WTC11 (cell line): ENCODE data around the gene PGBD5. TPM values are rescaled to one million over a fixed set of nuclear protein-coding genes. Genes with fewer than 3 reads are reported as not detected.

ENCODE experiments used
- ATAC-seq: fragments of 200-7000 bp; cut with Tn5 transposase; 2 replicates; pipeline ENCODE4 v1.10.0; 2021; ENCODE audit warnings: mild to moderate bottlenecking, moderate library complexity
- CTCF ChIA-PET: fragments of 300-600 bp; sonication (Branson Sonifier 250); formaldehyde crosslinking; loops from one replicate; lab custom pipeline; 2021; ENCODE audit warnings: antibody characterized with exemption; lab: Charles Lee
- POLR2A ChIA-PET: fragments of 350-600 bp; sonication (Branson Sonifier 250); formaldehyde crosslinking; loops from one replicate; lab custom pipeline; 2021; ENCODE audit warnings: antibody characterized with exemption; lab: Charles Lee
- DNase-seq: peaks from one replicate; pipeline ENCODE4 v3.0.0; 2021; ENCODE audit warnings: low spot score
- H3K27ac Mint-ChIP-seq: 2 replicates; pipeline ENCODE4 v1.8.0; 2021; ENCODE audit warnings: mixed read lengths
- H3K27me3 Mint-ChIP-seq: 2 replicates; pipeline ENCODE4 v1.8.0; 2021; ENCODE audit warnings: low read depth, mild to moderate bottlenecking, moderate library complexity, mixed read lengths
- H3K36me3 Mint-ChIP-seq: 2 replicates; pipeline ENCODE4 v1.8.0; 2021; ENCODE audit warnings: mixed read lengths
- H3K4me1 Mint-ChIP-seq: 2 replicates; pipeline ENCODE4 v1.8.0; 2022; ENCODE audit warnings: mixed read lengths
- H3K4me3 Mint-ChIP-seq: 2 replicates; pipeline ENCODE4 v1.8.0; 2021; ENCODE audit warnings: mild to moderate bottlenecking, moderate library complexity, mixed read lengths
- H3K9me3 Mint-ChIP-seq: 2 replicates; pipeline ENCODE4 v1.8.0; 2021; ENCODE audit warnings: mixed read lengths
- ATF1 ChIP-seq: sonication (generic); formaldehyde crosslinking; IDR thresholded peaks from 2 replicates; pipeline ENCODE4 v1.8.1; 2023; ENCODE audit warnings: mild to moderate bottlenecking, moderate library complexity, missing genetic modification reagents
- CBFB ChIP-seq: sonication (generic); formaldehyde crosslinking; IDR thresholded peaks from 2 replicates; pipeline ENCODE4 v1.8.1; 2022; ENCODE audit warnings: mild to moderate bottlenecking, low read depth, missing genetic modification reagents
- ESRRA ChIP-seq: sonication (generic); formaldehyde crosslinking; IDR thresholded peaks from 2 replicates; pipeline ENCODE4 v1.8.1; 2022; ENCODE audit warnings: mild to moderate bottlenecking, missing genetic modification reagents, borderline replicate concordance
- FOXK1 ChIP-seq: sonication (generic); formaldehyde crosslinking; IDR thresholded peaks from 2 replicates; pipeline ENCODE4 v1.8.0; 2022; ENCODE audit warnings: mild to moderate bottlenecking, moderate library complexity, missing genetic modification reagents
- IRF2 ChIP-seq: sonication (generic); formaldehyde crosslinking; IDR thresholded peaks from 2 replicates; pipeline ENCODE4 v1.8.0; 2022; ENCODE audit warnings: low read depth, missing genetic modification reagents, borderline replicate concordance
- KAT7 ChIP-seq: sonication (generic); formaldehyde crosslinking; IDR thresholded peaks from 2 replicates; pipeline ENCODE4 v1.8.1; 2023; ENCODE audit warnings: missing genetic modification reagents, mild to moderate bottlenecking, borderline replicate concordance
- NFE2L1 ChIP-seq: sonication (generic); formaldehyde crosslinking; IDR thresholded peaks from 2 replicates; pipeline ENCODE4 v1.8.1; 2023; ENCODE audit warnings: missing genetic modification reagents
- OVOL2 ChIP-seq: fragments of 250-450 bp; sonication (Bioruptor Pico); IDR thresholded peaks from 2 replicates; pipeline ENCODE4 v1.9.0; 2021; ENCODE audit warnings: mild to moderate bottlenecking, borderline replicate concordance
- PRRX2 ChIP-seq: fragments of 250-450 bp; sonication (Bioruptor Pico); IDR thresholded peaks from 2 replicates; pipeline ENCODE4 v1.8.0; 2021; ENCODE audit warnings: mild to moderate bottlenecking
- TCF7 ChIP-seq: sonication (generic); formaldehyde crosslinking; IDR thresholded peaks from 2 replicates; pipeline ENCODE4 v1.8.0; 2022; ENCODE audit warnings: mild to moderate bottlenecking, low read depth, missing genetic modification reagents, moderate library complexity
- ZNF138 ChIP-seq: sonication (generic); formaldehyde crosslinking; conservative IDR thresholded peaks from 2 replicates; pipeline ENCODE4 v1.8.1; 2022; ENCODE audit warnings: mild to moderate bottlenecking, moderate library complexity, missing genetic modification reagents
- ZNF416 ChIP-seq: fragments of 250-450 bp; sonication (Bioruptor Pico); IDR thresholded peaks from 2 replicates; pipeline ENCODE4 v1.9.0; 2021; ENCODE audit warnings: mild to moderate bottlenecking, inconsistent platforms
- total RNA-seq: library from RNA; stranded (reverse); gene quantifications from 3 replicates; pipeline ENCODE4 v1.2.3, GENCODE V29; 2021
- TF ChIP-seq, protein P1 (sequence below): fragments of 250-450 bp; sonication (Bioruptor Pico); conservative IDR thresholded peaks from 2 replicates; pipeline ENCODE4 v1.9.0; 2021; ENCODE audit warnings: mild to moderate bottlenecking
- TF ChIP-seq, protein P2 (sequence below): sonication (generic); formaldehyde crosslinking; IDR thresholded peaks from 2 replicates; pipeline ENCODE4 v1.8.1; 2022; ENCODE audit warnings: mild to moderate bottlenecking, moderate library complexity, missing genetic modification reagents
- TF ChIP-seq, protein P3 (sequence below): sonication (generic); formaldehyde crosslinking; IDR thresholded peaks from 2 replicates; pipeline ENCODE4 v1.8.1; 2023; ENCODE audit warnings: mild to moderate bottlenecking, missing genetic modification reagents, moderate library complexity
- TF ChIP-seq, protein P4 (sequence below): sonication (generic); formaldehyde crosslinking; IDR thresholded peaks from 2 replicates; pipeline ENCODE4 v1.8.0; 2022; ENCODE audit warnings: mild to moderate bottlenecking, missing genetic modification reagents
- TF ChIP-seq, protein P5 (sequence below): sonication (generic); formaldehyde crosslinking; conservative IDR thresholded peaks from 2 replicates; pipeline ENCODE4 v1.8.1; 2023; ENCODE audit warnings: mild to moderate bottlenecking, low read depth, missing genetic modification reagents, moderate library complexity
- TF ChIP-seq, protein P6 (sequence below): sonication (generic); formaldehyde crosslinking; IDR thresholded peaks from 2 replicates; pipeline ENCODE4 v1.8.1; 2022; ENCODE audit warnings: mild to moderate bottlenecking, missing genetic modification reagents, moderate library complexity, borderline replicate concordance
- TF ChIP-seq, protein P7 (sequence below): sonication (generic); formaldehyde crosslinking; IDR thresholded peaks from 2 replicates; pipeline ENCODE4 v1.8.0; 2022; ENCODE audit warnings: missing genetic modification reagents

The PGBD5 gene
- total RNA-seq, 1 experiment from 2014 or later: 23.8 TPM

DNA sequence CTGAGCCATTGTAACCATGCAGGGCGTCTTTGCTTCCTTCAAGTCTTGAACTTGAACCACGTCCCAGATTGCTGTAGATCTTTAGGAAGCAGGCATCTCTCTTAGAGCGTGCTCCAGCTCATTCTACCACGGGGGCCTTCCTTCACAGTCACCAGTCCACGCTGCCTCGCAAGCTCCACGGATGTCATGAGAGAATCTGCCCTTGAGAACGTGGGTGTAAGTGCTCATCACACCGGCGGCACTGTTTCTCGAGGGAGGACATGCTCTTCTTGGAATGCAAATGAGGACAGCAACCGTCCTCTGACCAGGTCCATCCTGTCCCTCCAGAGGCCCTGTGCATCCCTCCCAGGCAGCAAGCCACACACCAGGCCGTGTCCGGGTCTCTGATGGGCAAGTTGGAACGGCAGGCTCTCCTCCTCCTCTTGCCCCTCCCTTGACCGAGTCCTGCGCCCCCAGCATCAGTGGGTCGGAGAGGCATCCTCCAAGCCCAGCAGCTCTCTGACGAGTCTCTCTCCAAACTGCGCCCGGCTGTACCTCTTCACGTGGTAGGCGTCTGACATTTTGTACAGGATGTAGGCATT, 103.1 kb downstream of the PGBD5 start:
- Mint-ChIP-seq H3K4me3 (no peak overlapping the region), H3K9me3 (peaks cover 4% of the 10 kb centered on the region; the same call in 1 of the 2 replicates)
- POLR2A ChIA-PET: no interaction called here
- TF ChIP-seq PRRX2 (CRISPR knock-in tag) (no peak), NFE2L1 (CRISPR knock-in tag) (no peak)
- TF ChIP-seq, all 79 proteins: peak for 0
- CTCF ChIA-PET: no interaction called here
- peaks cover 4% of the 10 kb centered on the region for H3K4me1 Mint-ChIP-seq
- no peak for ATAC-seq
- no peak overlapping the region for H3K27ac Mint-ChIP-seq
- no peak for DNase-seq
- H3K36me3 Mint-ChIP-seq: peaks cover 44% of the 10 kb centered on the region
- no peaks in the 10 kb centered on the region for H3K27me3 Mint-ChIP-seq

DNA sequence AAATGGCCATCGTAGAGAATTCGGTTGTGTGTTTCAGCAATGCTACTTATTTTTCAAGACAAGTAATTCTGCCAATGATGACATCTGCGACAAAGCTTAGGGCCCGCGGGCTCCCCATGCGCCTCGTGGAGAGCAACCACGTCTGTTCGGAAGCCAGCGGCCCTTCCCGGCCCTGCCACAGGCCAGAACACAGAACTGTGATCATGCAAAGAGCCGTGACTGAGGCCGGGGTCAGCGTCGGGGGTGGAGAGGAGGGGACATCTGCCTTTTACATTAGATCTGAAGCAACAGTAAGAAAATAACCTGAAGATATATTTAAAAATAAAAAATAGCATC, 103.7 kb downstream of the PGBD5 start:
- CTCF ChIA-PET: no interaction called here
- peaks cover 4% of the 10 kb centered on the region; the same call in 1 of the 2 replicates for H3K9me3 Mint-ChIP-seq
- no peak overlapping the region for H3K4me3 Mint-ChIP-seq
- H3K4me1 Mint-ChIP-seq: no peaks in the 10 kb centered on the region
- no peak overlapping the region for H3K27ac Mint-ChIP-seq
- peaks cover 44% of the 10 kb centered on the region for H3K36me3 Mint-ChIP-seq
- ATAC-seq (no peak), DNase-seq (no peak)
- no peaks in the 10 kb centered on the region for H3K27me3 Mint-ChIP-seq
- POLR2A ChIA-PET: no interaction called here
- TF ChIP-seq CBFB (CRISPR knock-in tag): no peak
- TF ChIP-seq OVOL2 (CRISPR knock-in tag): no peak
- TF ChIP-seq, protein P1, sequence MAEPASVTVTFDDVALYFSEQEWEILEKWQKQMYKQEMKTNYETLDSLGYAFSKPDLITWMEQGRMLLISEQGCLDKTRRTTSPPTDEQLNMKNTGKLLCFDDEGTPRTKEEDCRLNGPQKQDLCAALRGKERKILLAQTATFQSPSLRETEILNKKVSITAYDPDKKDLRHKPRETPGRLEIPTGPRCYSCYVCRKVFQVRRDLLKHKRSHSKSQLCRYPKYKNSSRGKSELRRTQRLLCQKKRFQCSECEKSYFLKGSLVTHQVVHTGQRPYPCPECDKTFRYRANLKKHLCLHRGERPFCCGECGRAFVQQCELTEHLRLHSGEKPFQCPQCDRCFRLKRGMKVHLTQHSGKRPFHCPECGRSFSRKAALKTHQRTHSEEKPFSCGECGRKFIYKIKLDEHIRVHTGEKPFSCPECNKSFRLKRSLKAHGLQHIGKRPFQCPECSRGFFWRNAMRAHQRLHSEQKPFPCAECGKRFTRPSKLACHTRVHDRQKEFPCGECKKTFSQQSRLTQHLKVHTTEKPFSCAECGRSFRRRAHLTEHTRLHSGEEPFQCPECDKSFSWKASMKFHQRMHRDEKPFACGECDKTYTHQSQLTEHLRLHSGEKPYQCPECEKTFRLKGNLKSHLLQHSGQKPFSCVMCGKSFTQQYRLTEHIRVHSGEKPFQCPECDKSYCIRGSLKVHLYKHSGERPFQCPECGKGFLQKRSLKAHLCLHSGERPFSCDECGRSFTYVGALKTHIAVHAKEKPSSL: no peak
- TF ChIP-seq, protein P2, sequence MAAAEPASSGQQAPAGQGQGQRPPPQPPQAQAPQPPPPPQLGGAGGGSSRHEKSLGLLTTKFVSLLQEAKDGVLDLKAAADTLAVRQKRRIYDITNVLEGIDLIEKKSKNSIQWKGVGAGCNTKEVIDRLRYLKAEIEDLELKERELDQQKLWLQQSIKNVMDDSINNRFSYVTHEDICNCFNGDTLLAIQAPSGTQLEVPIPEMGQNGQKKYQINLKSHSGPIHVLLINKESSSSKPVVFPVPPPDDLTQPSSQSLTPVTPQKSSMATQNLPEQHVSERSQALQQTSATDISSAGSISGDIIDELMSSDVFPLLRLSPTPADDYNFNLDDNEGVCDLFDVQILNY (CRISPR knock-in tag): no peak
- TF ChIP-seq ESRRA (CRISPR knock-in tag): no peak
- no peak for TF ChIP-seq ZNF138
- TF ChIP-seq, protein P3, sequence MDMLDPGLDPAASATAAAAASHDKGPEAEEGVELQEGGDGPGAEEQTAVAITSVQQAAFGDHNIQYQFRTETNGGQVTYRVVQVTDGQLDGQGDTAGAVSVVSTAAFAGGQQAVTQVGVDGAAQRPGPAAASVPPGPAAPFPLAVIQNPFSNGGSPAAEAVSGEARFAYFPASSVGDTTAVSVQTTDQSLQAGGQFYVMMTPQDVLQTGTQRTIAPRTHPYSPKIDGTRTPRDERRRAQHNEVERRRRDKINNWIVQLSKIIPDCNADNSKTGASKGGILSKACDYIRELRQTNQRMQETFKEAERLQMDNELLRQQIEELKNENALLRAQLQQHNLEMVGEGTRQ: no peak
- TF ChIP-seq ATF1 (CRISPR knock-in tag): no peak
- no peak for TF ChIP-seq ZNF416 (CRISPR knock-in tag)
- TF ChIP-seq KAT7: no peak

DNA sequence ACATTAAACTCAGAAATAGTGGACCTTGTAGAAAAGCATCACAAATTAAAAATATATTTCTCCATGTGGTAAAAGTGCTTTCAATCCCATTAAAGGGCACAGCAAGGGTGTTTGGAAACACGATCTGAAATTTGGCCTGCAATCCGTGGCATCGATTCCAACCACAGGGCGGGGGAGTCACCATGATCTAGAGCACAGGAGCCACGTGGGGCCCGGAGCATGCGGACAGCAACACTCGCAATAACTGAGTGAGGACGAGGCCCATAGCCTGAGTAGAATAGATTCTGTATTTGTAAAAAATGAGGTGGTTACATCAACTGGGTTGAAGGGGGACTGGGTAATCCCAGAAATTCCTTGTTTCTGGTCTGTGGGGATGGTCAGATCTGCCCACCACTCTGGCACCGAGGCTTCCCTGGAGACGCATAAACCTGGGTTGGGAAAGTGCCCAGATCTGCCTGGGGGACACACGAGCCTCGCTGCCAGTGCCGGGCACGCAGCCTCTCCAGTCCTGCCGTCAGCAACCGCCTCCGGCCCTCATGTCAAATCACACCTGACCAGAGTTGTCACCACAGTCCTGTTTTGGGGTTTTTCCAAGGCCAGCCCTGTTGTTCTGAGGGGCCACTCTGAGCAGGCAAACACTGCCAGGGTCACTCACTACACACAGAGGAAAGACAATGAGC, 104.3 kb downstream of the PGBD5 start:
- Mint-ChIP-seq H3K4me1 (no peaks in the 10 kb centered on the region), H3K36me3 (peaks cover 44% of the 10 kb centered on the region), H3K27ac (no peak overlapping the region), H3K27me3 (no peaks in the 10 kb centered on the region), H3K4me3 (no peak overlapping the region), H3K9me3 (peaks cover 4% of the 10 kb centered on the region; the same call in 1 of the 2 replicates)
- ATAC-seq (no peak), DNase-seq (no peak)
- POLR2A ChIA-PET: no interaction called here
- CTCF ChIA-PET: no interaction called here
- TF ChIP-seq, protein P4, sequence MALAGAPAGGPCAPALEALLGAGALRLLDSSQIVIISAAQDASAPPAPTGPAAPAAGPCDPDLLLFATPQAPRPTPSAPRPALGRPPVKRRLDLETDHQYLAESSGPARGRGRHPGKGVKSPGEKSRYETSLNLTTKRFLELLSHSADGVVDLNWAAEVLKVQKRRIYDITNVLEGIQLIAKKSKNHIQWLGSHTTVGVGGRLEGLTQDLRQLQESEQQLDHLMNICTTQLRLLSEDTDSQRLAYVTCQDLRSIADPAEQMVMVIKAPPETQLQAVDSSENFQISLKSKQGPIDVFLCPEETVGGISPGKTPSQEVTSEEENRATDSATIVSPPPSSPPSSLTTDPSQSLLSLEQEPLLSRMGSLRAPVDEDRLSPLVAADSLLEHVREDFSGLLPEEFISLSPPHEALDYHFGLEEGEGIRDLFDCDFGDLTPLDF (CRISPR knock-in tag): no peak
- no peak for TF ChIP-seq TCF7 (CRISPR knock-in tag)
- no peak for TF ChIP-seq ZNF416 (CRISPR knock-in tag)
- TF ChIP-seq IRF2 (CRISPR knock-in tag): no peak
- TF ChIP-seq, protein P5, sequence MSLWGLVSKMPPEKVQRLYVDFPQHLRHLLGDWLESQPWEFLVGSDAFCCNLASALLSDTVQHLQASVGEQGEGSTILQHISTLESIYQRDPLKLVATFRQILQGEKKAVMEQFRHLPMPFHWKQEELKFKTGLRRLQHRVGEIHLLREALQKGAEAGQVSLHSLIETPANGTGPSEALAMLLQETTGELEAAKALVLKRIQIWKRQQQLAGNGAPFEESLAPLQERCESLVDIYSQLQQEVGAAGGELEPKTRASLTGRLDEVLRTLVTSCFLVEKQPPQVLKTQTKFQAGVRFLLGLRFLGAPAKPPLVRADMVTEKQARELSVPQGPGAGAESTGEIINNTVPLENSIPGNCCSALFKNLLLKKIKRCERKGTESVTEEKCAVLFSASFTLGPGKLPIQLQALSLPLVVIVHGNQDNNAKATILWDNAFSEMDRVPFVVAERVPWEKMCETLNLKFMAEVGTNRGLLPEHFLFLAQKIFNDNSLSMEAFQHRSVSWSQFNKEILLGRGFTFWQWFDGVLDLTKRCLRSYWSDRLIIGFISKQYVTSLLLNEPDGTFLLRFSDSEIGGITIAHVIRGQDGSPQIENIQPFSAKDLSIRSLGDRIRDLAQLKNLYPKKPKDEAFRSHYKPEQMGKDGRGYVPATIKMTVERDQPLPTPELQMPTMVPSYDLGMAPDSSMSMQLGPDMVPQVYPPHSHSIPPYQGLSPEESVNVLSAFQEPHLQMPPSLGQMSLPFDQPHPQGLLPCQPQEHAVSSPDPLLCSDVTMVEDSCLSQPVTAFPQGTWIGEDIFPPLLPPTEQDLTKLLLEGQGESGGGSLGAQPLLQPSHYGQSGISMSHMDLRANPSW: no peak
- TF ChIP-seq, protein P6, sequence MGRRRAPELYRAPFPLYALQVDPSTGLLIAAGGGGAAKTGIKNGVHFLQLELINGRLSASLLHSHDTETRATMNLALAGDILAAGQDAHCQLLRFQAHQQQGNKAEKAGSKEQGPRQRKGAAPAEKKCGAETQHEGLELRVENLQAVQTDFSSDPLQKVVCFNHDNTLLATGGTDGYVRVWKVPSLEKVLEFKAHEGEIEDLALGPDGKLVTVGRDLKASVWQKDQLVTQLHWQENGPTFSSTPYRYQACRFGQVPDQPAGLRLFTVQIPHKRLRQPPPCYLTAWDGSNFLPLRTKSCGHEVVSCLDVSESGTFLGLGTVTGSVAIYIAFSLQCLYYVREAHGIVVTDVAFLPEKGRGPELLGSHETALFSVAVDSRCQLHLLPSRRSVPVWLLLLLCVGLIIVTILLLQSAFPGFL (CRISPR knock-in tag): no peak
- TF ChIP-seq FOXK1 (CRISPR knock-in tag): no peak
- TF ChIP-seq, protein P7, sequence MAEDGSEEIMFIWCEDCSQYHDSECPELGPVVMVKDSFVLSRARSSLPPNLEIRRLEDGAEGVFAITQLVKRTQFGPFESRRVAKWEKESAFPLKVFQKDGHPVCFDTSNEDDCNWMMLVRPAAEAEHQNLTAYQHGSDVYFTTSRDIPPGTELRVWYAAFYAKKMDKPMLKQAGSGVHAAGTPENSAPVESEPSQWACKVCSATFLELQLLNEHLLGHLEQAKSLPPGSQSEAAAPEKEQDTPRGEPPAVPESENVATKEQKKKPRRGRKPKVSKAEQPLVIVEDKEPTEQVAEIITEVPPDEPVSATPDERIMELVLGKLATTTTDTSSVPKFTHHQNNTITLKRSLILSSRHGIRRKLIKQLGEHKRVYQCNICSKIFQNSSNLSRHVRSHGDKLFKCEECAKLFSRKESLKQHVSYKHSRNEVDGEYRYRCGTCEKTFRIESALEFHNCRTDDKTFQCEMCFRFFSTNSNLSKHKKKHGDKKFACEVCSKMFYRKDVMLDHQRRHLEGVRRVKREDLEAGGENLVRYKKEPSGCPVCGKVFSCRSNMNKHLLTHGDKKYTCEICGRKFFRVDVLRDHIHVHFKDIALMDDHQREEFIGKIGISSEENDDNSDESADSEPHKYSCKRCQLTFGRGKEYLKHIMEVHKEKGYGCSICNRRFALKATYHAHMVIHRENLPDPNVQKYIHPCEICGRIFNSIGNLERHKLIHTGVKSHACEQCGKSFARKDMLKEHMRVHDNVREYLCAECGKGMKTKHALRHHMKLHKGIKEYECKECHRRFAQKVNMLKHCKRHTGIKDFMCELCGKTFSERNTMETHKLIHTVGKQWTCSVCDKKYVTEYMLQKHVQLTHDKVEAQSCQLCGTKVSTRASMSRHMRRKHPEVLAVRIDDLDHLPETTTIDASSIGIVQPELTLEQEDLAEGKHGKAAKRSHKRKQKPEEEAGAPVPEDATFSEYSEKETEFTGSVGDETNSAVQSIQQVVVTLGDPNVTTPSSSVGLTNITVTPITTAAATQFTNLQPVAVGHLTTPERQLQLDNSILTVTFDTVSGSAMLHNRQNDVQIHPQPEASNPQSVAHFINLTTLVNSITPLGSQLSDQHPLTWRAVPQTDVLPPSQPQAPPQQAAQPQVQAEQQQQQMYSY (CRISPR knock-in tag): no peak
